NOMO-1 (cell line): Measurements from ENCODE around the gene RAC2.
A peak's percentile ranks its signal among the peaks of the same experiment; 100 is the strongest.
"Not testable (repeated sequence)": the region's sequence is repeated elsewhere in the genome, so short reads cannot be mapped to it uniquely, and the experiment has no call there.

Source experiments
- DNase-seq, 2 experiments: peaks; one replicate each; lab custom pipeline; 2025; ENCODE audit not compliant: unreplicated experiment in 2 of 2; lab: John Stamatoyannopoulos, UW

RAC2 gene

DNA sequence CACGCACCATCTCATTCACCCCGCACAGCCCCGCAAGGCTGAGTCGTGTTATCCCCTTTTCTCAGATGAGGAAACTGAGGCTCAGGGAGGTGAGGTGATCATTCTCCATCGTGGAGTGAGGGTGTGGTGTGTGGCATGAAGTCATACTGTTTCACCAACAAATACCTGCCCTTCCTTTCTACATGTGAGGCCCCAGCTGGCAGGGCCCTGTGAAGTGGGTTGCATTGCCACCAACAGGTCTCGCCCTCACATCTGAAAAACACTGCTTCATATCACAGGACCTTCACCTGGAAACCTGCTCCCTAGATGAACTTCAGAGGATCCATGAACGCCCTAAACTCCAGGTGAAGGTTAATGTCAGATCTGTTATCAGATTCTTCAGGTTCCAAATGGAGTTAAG, 36.1 kb downstream of the RAC2 start:
- no peak for DNase-seq

DNA sequence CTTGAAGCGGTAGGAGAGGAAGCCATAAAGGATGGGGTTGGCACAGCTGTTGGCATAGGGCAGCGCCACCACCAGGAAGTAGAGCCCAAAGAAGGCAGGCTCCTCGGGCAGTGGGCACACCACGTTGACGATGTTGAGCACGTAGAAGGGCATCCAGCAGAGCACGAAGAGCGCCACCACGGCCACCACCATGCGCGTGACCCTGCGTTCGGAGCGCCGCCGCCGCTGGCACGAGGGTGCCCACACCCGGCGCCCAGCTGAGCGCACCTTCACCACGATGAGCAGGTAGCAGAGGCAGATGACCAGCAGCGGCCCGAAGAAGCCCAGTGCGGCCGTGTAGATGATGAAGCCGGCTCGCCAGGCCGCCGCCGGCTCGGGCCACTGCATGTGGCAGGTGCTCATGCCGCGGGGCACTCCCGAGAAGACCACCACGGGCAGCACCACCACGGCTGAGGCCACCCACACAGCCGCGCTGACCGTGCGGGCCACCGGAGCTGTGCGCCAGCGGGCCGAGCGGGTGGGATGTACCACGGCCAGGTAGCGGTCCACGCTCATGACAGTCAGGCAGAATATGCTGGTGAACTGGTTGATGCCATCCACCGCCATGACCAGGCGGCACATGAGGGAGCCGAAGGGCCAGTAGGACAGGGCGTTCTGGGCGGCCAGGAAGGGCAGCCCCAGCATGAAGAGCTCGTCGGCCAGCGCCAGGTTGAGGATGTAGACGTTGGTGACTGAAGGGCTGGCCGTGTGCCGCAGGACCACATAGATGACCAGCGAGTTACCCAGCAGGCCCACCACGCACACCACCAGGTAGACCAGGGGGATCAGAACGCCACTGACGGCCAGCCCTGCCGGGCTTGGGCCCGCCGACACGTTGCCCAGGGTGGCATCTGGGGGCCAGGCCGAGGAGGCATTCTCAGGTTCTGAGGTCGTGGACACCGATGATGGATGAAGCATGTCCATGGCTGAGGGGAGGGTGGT, 36.9 kb downstream of the RAC2 start:
- no peak for DNase-seq

DNA sequence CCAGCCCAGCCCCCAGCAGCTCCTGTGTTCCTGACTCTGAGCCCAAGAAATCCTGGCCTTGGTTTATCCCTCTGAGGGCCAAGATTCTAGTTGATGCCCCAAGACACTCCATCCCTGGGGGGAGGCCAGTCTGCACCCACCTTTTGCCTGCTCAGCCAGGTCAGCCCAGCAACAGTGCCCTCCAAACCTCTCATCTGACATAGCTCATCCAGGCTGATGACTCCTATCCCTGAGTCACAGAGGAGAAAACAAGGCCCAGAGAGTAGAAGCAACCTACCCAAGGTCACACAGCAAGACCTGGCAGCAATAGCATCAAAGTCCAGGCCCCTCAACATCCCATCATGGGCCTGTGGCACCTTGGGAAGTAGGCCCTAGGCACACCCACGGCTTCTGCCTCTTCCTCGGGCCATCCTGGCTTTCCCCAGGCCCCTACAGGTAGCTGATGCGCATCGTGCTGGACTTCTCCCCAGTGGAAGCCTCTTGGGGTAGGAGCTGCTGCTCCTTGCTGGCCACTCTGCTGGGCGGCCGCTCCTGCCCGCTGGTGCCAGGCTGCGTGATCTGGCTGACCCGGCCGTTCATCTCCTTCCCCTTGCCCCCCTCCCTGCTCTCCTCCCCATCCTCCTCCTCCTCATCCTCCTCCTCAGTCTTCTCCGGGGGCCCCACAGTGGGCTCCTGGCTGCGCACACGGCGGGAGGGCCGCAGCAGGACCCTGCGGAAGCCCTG, 37.8 kb downstream of the RAC2 start:
- no peak for DNase-seq

DNA sequence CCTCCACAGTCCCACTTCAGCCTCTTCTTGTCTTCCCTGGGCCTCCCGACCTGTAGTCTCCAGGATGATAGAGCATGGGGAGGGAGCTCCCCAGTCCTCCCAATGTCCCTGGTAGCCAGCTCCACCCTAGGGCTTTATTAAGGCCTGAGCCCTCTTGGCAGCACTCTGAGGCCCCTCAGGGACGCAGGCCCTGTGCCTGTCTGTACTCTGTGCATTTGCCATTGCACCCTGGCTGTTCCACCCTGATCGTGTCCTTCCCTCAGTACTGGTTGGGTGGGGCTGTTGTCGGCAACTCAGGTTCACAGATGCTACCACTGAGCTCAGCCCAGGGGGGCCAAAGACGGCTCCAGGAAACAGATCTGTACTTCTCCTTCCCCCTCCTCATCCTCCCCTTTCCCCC, 39.0 kb downstream of the RAC2 start:
- DNase-seq, result no peak

DNA sequence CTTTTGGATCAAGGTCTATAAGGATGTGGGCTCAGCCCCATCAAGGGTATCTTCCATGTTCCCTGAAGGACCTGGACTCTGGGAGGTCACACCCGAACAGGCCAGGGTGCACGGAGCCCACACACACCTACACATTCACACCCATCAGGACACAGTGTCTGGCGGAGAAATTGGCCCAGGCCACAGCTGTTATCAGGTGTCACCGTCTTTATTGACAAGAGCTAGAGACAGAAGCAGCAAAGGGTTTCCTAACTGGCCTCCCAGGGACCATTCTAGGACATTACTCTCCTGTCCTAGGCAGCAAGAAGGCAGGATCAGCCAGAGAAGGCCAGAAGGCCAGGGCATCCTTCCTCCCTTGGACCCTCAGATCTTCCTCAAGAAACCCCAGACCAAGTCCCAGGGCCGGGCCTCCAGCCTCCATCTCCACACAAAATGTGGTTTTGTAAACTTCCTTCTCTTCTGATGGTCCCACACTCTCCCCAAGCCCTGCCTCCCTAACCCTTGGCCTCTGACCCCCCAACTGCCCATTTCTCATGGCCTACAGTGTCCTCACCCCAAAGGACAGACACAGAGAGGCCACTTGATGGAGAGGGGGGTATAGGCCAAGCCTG, 39.9 kb downstream of the RAC2 start:
- DNase-seq, result no peak

DNA sequence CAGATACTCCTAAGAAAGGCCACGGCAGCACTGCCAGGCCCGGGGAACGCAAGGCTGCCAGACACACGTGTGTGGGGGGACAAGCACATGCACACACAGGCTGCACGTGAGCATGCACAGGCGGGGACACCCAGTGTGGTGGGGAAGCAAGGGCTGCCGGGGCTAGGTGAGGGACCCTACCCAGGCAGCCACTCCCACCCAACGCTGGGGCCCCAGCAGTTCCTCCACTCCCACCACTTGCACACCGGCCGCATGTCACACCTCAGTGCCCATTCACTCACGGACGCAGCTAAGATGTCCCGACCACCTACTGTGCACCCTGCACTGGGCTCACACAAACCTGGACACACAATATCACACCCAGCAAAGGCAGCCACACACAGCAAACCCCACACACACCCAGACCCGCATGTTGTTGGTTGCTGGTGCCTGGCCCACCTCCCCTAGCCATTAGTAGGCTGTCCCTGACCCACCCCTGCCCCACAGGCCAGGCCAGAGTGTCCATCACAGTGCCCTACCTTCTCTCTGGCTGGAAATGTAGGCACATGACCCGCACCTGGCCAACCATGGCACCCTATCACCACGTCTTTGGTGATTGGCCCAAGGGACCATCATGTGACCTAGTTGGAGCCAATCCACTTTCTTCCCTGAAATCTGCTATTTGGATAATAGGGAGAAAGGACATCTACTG, 40.6 kb downstream of the RAC2 start:
- no peak for DNase-seq

DNA sequence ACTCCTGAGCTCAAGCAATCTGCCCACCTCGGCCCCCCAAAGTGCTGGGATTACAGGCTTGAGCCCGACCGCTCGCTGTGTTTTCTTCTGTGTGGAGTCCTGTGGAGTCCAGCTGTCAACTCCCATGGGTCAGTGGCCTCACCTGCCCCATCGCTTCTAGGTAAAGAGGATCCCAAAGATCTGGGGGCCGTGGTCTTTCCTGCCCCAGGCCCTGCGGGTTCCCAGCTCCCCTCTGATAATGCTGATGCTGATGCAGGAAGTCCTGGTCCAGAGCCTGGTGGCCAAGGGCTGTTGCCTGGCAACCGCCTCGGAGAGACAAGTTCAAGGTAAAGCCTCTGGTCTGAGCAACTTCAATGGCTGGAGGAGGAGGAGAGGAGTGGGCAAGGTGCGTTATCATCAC, 41.4 kb downstream of the RAC2 start:
- DNase-seq, result no peak

DNA sequence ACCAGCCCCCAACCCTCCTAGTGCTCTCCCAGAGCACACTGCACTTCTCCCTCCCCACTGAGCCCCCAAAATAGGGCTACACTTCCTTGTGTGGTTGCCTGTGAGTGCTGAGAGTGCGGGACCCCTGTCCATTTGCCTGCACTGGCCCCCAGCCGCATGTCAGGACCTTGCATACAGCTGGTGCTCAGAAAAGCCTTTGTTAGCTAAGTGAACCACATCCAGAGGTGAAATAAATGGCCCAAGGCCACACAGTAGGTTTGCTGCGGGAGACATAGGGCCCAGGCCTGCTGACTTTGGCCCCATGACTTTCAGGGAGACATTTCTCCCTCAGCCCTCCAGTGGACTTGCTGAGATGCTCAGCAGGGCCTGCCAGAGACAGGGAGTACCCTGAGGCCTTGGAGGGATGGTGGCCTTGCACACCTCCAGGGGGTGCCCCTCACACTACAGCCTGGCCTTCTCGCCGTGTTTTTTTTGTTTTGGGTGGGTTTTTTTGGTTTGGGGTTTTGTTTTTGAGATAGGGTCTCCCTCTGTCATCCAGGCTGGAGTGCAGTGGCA, 42.0 kb downstream of the RAC2 start:
- no peak for DNase-seq

DNA sequence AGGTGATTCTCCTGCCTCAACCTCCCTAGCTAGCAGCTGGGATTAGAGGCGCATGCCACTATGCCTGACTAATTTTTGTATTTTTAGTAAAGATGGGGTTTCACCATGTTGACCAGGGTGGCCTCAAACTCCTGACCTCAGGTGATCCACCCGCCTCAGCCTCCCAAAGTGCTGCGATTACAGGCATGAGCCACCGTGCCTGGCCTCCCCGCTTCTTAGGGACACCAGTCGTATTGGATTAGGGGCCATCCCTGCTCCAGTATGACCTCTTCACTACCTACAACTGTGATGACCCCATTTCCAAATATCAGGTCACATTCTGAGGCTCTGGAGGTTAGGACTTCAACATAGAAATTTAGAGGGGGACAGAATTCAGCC, 42.6 kb downstream of the RAC2 start:
- not testable (repeated sequence) for DNase-seq

DNA sequence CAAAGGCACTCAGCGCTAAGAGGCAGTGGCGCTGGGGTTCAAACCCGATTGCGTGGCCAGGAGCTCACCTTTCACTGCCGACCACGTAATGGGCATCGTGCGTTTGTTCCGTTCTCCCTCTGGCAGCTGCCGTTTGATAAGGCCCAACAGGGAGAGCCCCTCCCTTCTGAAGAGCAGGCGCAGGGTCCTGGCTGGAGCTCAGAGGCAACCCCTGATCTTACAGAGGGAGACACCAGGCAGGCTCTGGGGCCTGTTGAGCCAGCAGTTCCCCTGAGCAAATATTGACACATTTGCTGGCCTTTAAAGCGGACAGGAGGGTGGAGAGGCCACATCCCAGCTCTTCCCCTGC, 44.3 kb downstream of the RAC2 start:
- DNase-seq, result no peak

DNA sequence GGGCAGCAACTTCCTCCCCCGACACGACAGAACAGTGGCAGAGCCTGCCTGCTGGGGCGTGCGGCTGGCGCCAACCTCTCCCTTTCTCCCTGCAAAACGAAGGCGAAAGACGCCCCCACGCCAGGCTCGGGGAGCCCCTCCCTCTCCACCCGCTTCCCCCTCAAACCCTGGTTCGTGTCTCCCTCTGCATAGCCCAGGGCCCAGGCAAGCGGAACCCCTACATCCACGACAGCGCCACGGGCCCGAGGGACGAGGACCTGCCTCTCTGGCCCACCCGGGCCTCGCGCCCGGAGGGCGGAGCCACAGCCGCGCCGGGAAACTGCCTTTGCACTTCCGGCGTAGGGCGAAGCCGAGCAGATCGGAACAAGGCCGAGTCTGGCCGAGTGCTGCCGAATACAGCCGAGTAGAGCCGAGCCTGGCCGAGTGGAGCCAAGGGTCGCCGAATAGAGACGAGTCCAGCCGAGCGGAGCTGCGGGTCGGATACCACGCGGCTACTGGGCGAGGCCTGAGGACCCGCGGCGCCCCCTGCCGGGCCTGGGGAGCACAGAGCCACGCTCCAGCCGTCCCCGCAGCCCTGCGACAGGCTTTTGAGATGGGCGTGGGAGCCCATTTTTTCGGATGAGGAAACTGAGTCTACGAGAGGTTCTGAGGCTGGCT, 44.8 kb downstream of the RAC2 start:
- DNase-seq, result peak; percentile 97 to 99

DNA sequence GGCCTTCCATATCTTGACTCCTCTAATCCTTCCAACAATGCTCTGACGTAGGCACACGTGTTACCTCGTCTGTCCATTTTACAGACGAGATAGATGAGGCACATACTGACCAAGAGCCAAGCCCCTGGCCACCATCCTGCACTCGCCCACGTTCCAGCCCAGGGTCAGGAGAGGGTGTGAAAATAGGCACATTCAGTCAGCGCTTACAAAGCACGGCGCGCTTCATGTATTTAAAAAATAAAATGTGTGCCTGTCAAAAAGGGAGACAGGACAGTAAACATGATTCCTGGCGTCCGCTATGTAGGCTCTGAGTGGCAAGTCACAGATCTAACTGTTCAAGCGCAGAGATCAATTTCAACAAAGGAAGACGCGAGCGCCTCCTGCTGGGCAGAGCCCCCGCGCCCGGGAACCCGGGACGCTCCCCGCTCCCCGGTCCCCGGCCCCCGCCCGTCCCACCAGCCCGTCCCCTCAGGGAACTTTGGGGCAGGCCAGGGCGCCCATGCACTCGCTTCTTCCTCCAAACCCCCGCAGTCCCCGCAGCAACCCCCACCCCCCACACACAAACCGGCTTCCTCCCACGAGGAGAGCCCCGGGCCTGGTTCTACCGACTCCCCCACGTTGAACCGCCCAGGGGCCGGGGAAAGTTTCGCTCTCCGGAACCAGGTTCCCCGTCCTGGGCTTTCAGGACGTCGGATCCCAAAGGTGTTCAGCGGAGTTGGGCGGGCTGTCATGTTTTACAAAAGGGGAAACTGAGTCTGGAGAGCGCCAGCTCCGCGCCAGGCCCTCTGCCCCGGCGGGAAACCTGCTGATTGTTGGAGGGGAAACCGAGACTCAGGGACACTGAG, 45.6 kb downstream of the RAC2 start:
- DNase-seq, result peak; percentile 50 to 79

DNA sequence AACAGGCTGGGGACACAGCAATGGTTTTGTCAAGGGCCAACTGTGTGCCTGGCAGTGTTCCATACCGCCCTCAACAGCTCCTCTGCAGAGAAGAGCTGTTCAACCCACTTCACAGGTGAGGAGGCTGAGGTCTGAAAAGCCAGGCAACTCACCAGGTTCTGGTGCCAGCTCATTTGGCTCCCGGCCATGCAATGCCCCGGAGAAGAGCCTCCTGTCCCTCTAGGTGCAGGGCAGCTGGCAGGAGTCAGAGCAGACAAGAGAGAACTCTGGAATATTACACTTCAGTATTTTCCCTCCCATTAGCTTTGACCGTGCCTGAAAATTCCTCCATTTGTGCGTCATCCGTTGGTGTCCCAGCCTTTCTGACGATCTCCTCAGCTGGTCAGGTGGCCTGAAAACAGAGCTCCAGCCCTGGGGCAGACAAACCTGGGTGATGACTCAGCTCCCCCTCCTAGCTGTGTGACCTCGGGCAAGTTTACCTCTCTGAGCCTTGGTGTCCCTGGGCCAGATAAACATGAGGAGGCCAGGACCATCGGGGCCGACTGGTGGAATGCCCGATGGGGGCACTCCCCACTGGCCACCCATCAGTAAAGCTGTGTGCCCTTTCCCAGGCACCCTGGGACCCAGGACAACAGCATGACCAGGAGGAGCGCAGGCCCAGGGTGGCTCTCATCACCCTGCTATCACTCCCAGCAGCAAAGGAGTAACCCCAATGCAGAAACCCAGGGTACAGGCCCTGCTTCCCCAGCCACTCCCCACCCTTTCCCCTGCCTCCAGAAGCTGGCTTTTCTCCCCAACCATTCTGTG, 46.4 kb downstream of the RAC2 start:
- no peak for DNase-seq

DNA sequence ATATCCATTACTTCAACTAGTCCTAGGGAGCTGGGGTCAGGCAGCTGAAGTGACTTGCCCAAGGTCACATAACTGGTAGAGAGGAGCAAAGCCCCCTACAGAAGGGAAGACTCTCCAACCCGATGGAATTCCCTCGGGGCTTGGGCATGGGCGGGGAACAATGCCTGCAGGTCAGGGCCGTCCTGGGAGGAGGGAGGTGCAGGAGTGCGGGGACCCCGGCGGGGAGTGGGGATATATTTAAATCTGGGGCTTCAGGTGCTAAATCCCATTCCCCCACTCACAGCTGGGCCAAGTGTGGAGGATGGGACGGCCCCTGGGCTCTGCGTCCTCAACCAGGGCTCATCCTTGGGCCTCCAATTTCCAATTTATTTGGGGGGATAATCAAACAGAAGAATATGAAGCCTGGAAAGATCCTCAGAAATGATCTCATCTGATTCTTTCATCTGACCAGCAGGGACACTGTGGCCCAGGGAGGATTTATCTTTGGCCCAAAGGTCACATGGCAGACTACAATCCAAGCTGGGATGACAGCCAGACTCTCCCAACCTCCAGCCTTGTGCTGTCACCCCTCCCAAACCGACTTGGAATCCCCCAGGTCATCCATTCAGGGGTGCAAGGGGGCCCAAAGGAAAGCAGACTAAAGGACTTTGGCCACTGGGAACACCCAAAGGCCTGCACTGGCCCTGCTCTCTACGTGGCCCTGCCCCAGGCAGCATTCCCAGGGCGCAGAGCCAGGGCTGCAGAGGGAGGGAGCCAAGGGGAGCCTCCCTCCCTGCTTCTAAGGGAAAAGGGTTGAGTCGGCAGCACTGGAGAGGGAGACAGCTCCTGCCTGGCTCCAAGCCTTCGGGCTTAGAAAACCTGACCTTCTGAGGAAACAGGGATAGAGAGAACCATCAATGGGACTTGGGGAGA, 47.3 kb downstream of the RAC2 start:
- DNase-seq, result no peak

DNA sequence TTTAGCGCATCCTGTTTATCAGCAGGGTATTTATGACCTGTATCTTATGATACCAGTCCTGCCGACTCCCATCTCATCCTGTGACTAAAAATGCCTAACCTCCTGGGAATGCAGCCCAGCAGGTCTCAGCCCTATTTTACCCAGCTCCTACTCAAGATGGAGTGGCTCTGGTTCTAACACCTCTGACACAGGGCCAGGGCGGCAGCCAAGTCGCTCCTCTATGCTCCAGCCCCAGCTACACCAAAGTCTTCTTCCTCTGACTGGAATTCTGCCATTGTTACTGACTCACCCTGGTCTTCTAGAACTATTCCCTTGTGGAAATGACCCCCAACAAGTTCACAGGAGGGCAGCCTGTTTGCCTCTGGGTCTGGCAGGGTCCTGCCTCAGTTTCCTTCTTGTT, 48.1 kb downstream of the RAC2 start:
- no peak for DNase-seq

DNA sequence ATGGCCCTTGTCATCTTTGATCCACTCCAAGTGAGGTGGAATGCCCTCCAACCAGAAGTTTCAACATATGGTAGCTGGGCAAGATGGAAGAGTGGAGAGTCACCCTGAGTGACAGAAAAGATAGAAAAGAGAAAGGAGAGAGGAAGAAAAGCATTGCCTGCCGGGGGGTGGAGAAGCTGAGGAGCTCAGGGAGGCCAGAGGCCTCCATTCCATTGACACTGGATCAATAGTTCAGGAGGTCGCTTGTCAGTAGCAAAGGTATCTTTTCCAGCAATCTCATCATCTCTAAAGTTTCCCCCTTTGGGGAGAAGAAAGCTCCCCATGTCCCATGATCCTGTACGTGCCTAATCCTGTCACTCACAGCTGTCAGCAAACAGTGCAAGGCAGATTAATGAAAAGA, 49.3 kb downstream of the RAC2 start:
- DNase-seq, result no peak

DNA sequence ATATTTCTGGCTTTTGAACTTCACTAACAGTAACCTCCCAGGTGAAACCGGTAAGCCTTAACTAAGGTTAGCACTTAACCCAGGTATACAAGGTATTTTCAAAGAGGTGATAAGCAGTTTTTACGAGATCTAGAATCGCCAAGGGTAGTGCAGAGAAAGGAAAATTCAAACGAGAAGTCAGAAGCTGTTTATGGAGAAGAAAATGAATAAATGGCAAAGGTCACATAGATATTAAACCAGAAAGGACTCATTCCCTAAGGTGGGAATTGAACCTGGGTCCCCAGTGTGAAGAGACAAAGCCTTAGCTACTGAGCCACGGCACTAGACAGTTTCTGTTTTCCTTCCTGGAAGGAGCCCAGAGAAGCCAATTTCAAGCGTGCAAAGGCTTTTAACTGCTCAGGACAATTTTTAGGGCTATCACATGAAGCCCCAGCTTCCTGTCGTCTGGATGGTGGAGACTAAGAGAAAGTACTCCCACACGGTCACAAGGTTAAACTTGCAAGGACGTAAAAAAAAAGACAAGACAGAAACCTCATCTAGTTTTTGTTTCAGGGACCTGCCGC, 50.4 kb downstream of the RAC2 start:
- DNase-seq, result no peak
